ENCODE measurements around the gene ZFP91. TPM values are rescaled to one million over a fixed set of nuclear protein-coding genes. Genes with fewer than 3 reads are reported as not detected.

ZFP91 gene
- total and polyA plus RNA-seq, 2 experiments from 2014 or later = 12.3 to 22.6 TPM

GRCh38 chr11:58625086-58625485, 46.2 kb downstream of the ZFP91 start:
- Histone ChIP-seq H3K36me3 (peaks cover 30% of the 10 kb centered on the region), H3K27me3 (no peaks in the 10 kb centered on the region), H3K4me1 (ENCODE audit: low read depth) (no peaks in the 10 kb centered on the region), H3K4me3 (no peak overlapping the region), H3K27ac (no peak overlapping the region), H3K9me3 (ENCODE audit: low read depth) (no peaks in the 10 kb centered on the region)
- DNase-seq (ENCODE audit: low read depth in 1 of 2, low spot score in 1 of 2) = no peak
- no peak for TF ChIP-seq CTCF (IDR thresholded peaks at IDR 0.05; ENCODE audit: low read depth, low read length)

- Histone ChIP-seq H3K4me1 (ENCODE audit: low read depth) (no peaks in the 10 kb centered on the region), H3K9me3 (ENCODE audit: low read depth) (no peaks in the 10 kb centered on the region), H3K27ac (no peak overlapping the region), H3K36me3 (peaks cover 24% of the 10 kb centered on the region), H3K4me3 (no peak overlapping the region), H3K27me3 (no peaks in the 10 kb centered on the region)
- no peak for TF ChIP-seq CTCF (IDR thresholded peaks at IDR 0.05; ENCODE audit: low read depth, low read length)
- DNase-seq (ENCODE audit: low read depth in 1 of 2, low spot score in 1 of 2) = no peak
Observed at GRCh38 chr11:58625826-58626460, 47.1 kb downstream of the ZFP91 start.

GRCh38 chr11:58626934-58627483, 48.1 kb downstream of the ZFP91 start:
- H3K36me3 ChIP-seq = peaks cover 21% of the 10 kb centered on the region
- H3K27me3 ChIP-seq = no peaks in the 10 kb centered on the region
- H3K27ac ChIP-seq = no peak overlapping the region
- no peak for TF ChIP-seq CTCF (IDR thresholded peaks at IDR 0.05; ENCODE audit: low read depth, low read length)
- H3K4me1 ChIP-seq (ENCODE audit: low read depth) = no peaks in the 10 kb centered on the region
- peak in 1 of 2 donors; percentile 42 for DNase-seq (ENCODE audit: low read depth in 1 of 2, low spot score in 1 of 2)
- no peaks in the 10 kb centered on the region for H3K9me3 ChIP-seq (ENCODE audit: low read depth)
- H3K4me3 ChIP-seq = no peak overlapping the region

- TF ChIP-seq CTCF (IDR thresholded peaks at IDR 0.05; ENCODE audit: low read depth, low read length) = no peak
- no peaks in the 10 kb centered on the region for H3K4me1 ChIP-seq (ENCODE audit: low read depth)
- peak in 1 of 2 donors; percentile 24 for DNase-seq (ENCODE audit: low read depth in 1 of 2, low spot score in 1 of 2)
- H3K4me3 ChIP-seq = no peak overlapping the region
- H3K9me3 ChIP-seq (ENCODE audit: low read depth) = no peaks in the 10 kb centered on the region
- no peaks in the 10 kb centered on the region for H3K27me3 ChIP-seq
- H3K36me3 ChIP-seq = peaks cover 12% of the 10 kb centered on the region
- no peak overlapping the region for H3K27ac ChIP-seq
Observed at GRCh38 chr11:58628446-58628845, 49.6 kb downstream of the ZFP91 start.

- H3K4me3 ChIP-seq = no peak overlapping the region
- H3K27ac ChIP-seq = no peak overlapping the region
- DNase-seq (ENCODE audit: low read depth in 1 of 2, low spot score in 1 of 2) = peak; percentile 53 to 79
- H3K9me3 ChIP-seq (ENCODE audit: low read depth) = no peaks in the 10 kb centered on the region
- no peaks in the 10 kb centered on the region for H3K27me3 ChIP-seq
- peak; percentile 75 for TF ChIP-seq CTCF (IDR thresholded peaks at IDR 0.05; ENCODE audit: low read depth, low read length)
- no peaks in the 10 kb centered on the region for H3K36me3 ChIP-seq
- no peaks in the 10 kb centered on the region for H3K4me1 ChIP-seq (ENCODE audit: low read depth)
Observed at GRCh38 chr11:58629857-58630256, 51.0 kb downstream of the ZFP91 start.
